GDM1 (cell line): ENCODE measurements around the gene TBL2.
"Not testable (repeated sequence)": the region's sequence is repeated elsewhere in the genome, so short reads cannot be mapped to it uniquely, and the experiment has no call there.

Experiments used
- DNase-seq: peaks from one replicate; lab custom pipeline; 2025; lab: John Stamatoyannopoulos, UW

The TBL2 gene

DNA sequence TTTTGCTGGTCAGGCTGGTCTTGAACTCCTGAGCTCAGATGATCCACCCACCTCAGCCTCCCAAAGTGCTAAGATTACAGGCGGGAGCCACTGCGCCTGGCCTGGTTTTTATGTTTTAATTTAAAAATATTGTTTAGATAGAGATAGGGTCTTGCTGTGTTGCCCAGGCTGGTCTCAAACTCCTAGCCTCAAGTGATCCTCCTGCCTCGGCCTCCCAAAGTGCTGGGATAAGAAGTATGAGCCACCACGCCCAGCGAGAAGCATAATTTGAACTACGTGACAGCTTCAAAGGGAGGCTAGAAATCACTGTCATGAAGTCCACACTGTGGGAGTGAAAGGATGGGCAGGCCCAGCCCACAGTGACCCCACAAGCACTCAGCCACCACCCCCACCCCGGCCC lies 42.5 kb downstream of the TBL2 start:
- DNase-seq = not testable (repeated sequence)

DNA sequence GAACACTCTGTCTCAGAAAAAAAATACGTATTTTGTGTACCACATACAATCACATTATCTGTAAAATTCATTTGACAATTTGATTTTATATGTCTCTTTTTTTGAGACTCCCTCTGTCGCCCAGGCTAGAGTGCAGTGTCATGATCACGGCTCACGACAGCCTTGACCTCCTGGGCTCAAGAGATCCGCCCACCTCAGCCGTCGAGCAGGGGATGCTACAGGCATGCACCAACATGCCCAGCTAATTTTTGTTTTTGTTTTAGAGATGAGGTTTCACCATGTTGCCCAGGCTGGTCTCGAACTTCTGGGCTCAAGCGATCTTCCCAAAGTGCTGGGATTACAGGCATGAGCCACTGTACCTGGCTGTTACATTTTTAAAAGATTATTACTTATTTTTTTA lies 44.6 kb downstream of the TBL2 start:
- no peak for DNase-seq

DNA sequence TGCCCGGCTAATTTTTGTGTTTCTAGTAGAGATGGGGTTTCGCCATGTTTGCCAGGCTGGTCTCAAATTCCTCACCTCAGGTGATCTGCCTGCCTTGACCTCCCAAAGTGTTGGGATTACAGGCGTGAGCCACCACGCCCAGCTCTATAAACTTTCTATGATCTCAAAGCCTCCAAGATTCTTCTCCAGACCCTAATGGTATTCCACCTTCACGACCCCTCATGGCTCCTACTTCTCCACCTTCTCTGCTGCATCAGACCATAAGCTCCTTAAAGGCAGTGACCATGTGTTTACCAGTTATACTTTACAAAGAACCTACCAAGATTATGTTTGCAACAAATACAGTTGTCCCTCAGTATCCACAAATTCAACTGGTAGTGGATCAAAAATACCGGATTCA lies 46.2 kb downstream of the TBL2 start:
- no peak for DNase-seq

DNA sequence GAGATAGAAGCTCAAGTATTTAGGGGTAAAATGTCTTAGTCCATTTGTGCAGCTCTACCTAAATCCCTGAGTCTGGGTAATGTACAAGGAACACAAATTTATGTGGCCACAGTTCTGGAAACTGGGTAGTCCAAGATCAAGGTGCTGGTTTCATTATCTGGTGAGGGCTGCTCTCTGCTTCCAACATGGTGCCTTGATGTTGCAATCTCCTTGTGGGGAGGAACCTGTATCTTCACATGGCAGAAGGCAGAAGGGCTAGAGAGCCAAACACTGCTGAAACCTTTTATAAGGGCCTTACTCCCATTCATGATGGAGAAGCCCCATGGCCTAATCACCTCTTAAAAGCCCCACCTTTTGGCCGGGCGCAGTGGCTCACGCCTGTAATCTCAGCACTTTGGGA lies 47.6 kb downstream of the TBL2 start:
- no peak for DNase-seq

DNA sequence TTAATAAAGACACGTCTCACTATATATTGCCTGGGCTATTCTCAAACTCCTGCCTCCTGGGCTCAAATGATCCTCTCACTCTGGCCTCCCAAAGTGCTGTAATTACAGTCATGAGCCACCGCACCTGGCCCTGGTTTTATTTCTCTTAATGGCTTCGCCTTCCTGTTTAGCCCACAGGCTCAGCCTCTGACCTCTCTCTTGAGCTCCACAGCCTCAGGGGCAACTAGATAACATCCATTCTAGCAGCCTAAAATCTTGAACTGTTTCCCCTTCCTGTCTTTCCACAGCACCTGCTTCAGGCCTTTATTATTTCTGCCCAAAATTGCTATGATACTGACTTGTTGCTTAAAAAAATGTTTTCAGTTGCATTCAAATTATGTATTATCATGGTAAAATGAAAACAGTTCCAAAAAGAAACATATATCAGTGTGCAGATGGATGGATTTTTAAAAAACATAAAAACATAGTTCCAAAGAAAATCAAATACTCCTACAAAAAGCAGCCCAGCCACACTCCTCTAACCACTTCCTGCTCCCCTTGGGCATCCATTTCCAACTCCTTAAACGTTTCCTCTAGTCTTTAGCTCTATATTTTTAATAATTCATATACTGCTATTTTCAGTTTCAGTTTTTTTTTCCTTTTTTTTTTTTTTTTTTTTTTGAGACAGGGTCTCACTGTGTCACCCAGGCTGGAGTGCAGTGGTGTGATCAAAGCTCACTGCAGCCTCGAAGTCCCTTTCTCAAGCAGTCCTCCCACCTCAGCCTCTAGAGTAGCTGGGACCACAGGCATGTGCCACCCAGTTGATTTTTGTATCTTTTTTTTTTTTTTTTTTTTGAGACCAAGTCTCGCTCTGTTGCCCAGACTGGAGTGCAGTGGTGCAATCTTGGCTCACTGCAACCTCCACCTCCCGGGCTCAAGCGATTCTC lies 51.2 kb downstream of the TBL2 start:
- DNase-seq = no peak

DNA sequence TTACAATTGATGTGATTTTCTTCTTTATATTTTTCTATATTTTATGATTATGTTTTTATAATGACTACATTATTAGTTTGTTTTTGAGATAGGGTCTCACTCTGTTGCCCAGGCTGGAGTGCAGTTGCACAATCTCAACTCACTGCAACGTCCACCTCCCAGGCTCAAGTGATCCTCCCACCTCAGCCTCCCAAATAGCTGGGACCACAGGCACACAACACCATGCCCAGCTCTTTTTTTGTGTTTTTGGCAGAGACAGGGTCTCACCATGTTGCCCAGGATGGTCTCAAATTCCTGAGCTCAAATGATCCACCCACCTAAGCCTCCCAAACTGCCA lies 52.3 kb downstream of the TBL2 start:
- not testable (repeated sequence) for DNase-seq

DNA sequence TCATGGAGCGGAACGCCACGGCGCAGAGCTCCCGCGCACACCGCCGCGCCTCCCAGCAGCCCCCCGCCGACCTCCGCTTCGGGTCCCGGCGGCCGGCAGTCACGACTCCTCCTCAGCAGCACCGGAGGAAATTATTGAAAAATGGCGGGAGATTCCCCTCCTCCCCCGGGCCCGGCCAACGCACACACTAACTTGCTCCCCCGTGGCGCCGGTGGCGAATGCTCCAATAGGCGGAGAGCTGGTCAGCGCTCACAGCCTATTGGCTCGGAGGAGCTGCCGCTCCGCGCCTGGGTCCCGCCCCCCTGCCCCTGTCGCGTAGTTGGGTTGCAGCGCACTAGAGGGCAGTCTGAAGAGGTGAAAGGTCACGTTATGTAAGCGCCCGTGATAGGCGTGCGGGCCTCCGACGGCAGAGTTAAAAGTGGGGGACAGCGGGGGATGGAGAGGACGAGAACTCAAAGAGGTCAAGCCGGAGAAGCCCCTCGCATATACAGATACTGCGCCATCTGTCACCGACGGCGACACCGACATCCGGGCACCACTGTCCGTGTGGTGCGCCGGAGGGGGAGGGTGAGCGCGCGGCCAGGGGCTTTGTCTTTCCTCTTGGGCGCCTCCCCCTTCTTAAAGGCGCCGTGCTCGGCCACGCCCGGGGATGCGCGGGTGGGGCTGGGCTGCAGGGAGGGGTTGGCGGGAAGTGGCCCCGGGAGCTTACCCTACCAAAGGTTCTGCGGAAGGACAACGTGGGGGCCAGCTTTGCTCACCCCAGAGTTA lies 56.1 kb downstream of the TBL2 start, which contains the start of gene BAZ1B:
Gene BAZ1B (minus strand): TSS at position 189 of the 768 bp plus-strand sequence. CDS start 360 bp downstream, outside the sequence.
- peak; percentile 98 for DNase-seq

DNA sequence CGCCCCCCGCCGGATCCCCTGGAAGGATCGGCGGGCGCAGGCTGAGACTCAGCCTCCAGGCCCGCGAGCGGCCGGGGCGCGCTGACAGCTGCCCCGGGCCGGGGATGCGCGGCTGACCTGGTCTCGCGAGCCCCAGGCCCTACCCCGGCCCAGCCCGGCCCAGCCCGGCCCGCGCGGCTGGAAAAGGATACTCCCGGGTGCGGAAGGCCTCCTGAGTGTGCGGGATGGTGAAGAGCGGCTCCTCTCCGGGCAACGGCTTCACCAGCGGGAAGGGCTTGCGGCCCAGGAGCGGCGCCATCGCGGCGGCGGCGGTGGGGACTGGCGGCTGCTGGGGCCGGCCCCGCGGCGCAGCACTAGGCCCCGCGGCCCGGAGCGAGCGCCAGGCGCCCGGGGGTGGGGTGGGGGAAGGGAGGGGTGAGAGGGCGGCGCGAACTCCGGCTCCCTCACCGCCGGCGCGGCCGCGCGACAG lies 56.7 kb downstream of the TBL2 start:
- no peak for DNase-seq

DNA sequence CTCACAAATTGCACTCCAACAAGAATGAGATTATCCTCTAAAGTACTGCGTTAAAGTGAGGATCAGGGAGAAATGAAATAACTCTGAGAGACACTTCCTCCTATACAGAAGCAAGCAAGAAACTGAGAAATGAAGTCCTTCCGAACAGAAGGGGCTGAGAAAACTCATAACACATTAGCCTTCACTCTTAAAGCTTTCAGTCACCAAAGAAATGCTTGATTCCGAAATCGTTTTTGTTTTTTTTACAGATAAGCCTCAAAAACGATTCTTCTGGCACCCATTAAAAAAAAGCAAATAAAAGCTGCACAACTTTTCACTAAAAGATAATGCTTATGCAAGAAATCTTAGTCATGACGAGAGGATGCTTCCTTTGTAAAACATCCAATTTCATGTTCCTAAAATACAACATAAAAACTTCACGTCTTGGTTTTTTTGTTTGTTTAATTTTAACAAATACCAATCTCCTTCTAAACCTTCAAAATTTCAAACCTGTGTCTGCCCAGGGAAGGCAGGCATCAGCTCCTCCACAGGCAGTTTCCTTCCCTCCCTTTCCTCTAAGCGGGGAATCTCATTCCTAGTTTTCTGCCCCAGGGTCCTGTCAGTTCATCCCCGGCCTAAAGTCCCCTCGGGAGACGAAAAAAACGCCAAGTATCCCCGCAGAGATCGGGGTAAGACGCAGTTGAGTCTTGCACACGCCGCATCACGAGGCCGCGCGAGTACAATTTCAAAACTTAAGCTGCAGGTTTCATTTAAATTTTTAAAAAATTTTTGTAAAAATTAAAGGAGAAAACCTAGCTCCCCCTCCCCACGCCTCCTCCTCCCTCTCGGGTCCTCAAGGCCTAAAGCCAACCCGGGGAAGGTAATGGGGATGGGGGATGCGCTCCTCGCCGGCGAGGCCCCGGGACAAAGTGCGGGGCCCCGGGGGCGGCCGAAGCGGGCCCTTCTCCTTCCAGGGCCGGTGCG lies 57.4 kb downstream of the TBL2 start:
- DNase-seq = no peak

DNA sequence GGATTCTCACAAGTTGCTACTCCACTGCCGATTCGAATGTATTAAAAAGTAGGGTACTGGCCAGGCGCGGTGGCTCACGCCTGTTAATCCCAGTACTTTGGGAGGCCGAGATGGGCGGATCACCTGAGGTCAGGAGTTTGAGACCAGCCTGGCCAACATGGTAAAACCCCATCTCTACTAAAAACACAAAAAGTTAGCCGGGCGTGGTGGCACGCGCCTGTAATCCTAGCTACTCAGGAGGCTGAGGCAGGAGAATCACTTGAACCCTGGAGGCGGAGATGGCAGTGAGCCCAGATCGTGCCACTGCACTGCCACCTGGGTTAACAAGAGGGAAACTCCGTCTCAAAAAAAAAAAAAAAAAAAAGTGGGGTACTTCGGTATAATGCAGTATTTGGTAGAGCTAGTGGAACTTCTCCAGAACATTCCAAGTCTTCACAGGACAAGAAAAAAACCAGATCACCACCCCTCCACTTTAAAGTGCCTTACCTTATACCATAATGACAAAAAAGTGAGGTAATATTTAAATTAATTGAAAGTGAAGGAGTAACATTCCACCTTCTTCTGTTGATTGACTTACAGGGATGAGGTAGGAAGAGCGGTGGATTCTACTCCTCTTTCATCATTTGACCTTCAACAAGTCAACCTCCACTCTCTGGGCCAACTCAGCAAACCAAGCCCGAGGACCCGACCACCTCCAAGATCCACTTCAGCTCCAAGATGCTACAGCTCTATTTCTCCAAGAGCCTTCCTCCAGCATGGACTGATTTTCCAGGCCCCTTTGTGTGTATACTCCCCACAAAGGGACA lies 58.3 kb downstream of the TBL2 start:
- DNase-seq = no peak

DNA sequence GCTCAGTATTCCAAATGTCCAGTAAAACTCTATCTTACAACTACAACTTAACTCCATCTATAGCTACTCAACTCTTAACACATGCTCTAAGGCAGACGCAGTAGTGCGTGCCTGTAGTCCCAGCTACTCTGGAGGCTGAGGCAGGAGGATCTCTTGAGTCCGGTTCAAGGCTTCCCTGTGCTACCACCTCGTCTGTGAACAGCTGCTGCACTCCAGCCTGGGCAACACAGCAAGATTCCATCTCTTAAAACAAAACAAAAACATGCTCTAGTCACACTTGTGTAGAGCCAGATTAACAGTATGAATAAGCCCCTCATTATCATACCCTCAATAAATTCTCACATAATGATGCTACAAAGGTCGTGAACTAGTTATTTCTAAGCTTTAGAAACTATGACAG lies 59.9 kb downstream of the TBL2 start:
- DNase-seq = no peak
